HCT116 (cell line): ENCODE data around the gene RNF215. TPM values are rescaled to one million over a fixed set of nuclear protein-coding genes. Genes with fewer than 3 reads are reported as not detected.

Source experiments
- ATAC-seq: fragments of 200-7000 bp; cut with Tn5 transposase; 2 replicates; pipeline ENCODE4 v1.9.1; 2020; ENCODE audit warnings: mild to moderate bottlenecking, moderate library complexity
- BruUV-seq: library from RNA; stranded (reverse); fragments of 400-500 nt; replicated peaks from 2 replicates; lab custom pipeline; 2021; lab: Mats Ljungman, UMichigan
- CTCF ChIA-PET: fragments of 300-600 bp; sonication (Branson Sonifier 250); formaldehyde crosslinking; loops from one replicate; lab custom pipeline; 2021; ENCODE audit warnings: antibody characterized with exemption; lab: Charles Lee
- POLR2A ChIA-PET: fragments of 300-600, 350-600 bp; sonication (Branson Sonifier 250); formaldehyde crosslinking; loops from one replicate; lab custom pipeline; 2021; ENCODE audit warnings: antibody characterized with exemption; lab: Charles Lee
- RAD21 ChIA-PET, 2 experiments: fragments of 300-600 bp; sonication (Branson Sonifier 250); formaldehyde crosslinking; loops; one replicate each; lab custom pipeline; 2023; ENCODE audit warnings: low total read pairs in 2 of 2; ENCODE audit not compliant: uncharacterized antibody in 2 of 2, unreplicated experiment in 2 of 2, low non-redundant PET in 1 of 2; lab: Charles Lee
- DNase-seq: peaks from one replicate; pipeline ENCODE4 v3.0.0-alpha.2; 2010; ENCODE audit warnings: low read depth, low spot score
- H2AFZ ChIP-seq: fragments of 200-600 bp; shearing (Covaris generic), sonication (generic); 2 replicates; pipeline ENCODE4 v1.6.1; 2017; ENCODE audit warnings: low read depth, mixed run types, mixed read lengths, antibody characterized with exemption, low read length; ENCODE audit not compliant: poor library complexity, severe bottlenecking
- H3K27ac ChIP-seq: 2 replicates; pipeline ENCODE4 v1.5.1; 2012; ENCODE audit warnings: low read depth, low read length
- H3K27me3 ChIP-seq: fragments of 200-600 bp; sonication (generic); 2 replicates; pipeline ENCODE4 v1.6.1; 2016; ENCODE audit warnings: mixed run types, low read length, mixed read lengths; ENCODE audit not compliant: insufficient read depth
- H3K36me3 ChIP-seq, 2 experiments: fragments of 200-500 bp in 1 of 2; fragments of 200-600 bp in 1 of 2; sonication (Bioruptor generic) in 1 of 2; sonication (generic) in 1 of 2; 2 replicates each; pipeline versions ENCODE4 v1.5.1 to v1.6.1; 2014 to 2016; ENCODE audit warnings: low read length in 2 of 2, inconsistent platforms in 1 of 2, mixed read lengths in 1 of 2, mixed run types in 1 of 2; ENCODE audit not compliant: insufficient read depth in 2 of 2, control insufficient read depth in 1 of 2
- H3K4me1 ChIP-seq, 2 experiments: fragments of 200-600 bp in 1 of 2; sonication (generic) in 1 of 2; 2 replicates each; pipeline versions ENCODE4 v1.5.1 to v1.6.1; 2012 to 2017; ENCODE audit warnings: low read length in 2 of 2, inconsistent platforms in 1 of 2, mild to moderate bottlenecking in 1 of 2, mixed read lengths in 1 of 2, mixed run types in 1 of 2, moderate library complexity in 1 of 2; ENCODE audit not compliant: insufficient read depth in 2 of 2, control insufficient read depth in 1 of 2
- H3K4me2 ChIP-seq: fragments of 200-600 bp; sonication (generic); 2 replicates; pipeline ENCODE4 v1.6.1; 2017; ENCODE audit warnings: mixed run types, low read length, mixed read lengths
- H3K4me3 ChIP-seq, 2 experiments: fragments of 200-600 bp in 1 of 2; sonication (generic) in 1 of 2; replicated peaks in 1 of 2; 2 replicates each; pipeline ENCODE4 v1.5.1; 2011 to 2016; ENCODE audit warnings: low read length in 2 of 2, control low read depth in 1 of 2, low read depth in 1 of 2, mild to moderate bottlenecking in 1 of 2, mixed read lengths in 1 of 2, mixed run types in 1 of 2
- H3K79me2 ChIP-seq: fragments of 200-600 bp; sonication (generic); 2 replicates; pipeline ENCODE4 v1.6.1; 2017; ENCODE audit warnings: mild to moderate bottlenecking, mixed run types, low read length, moderate library complexity, mixed read lengths; ENCODE audit not compliant: insufficient read depth
- H3K9ac ChIP-seq: fragments of 200-600 bp; sonication (generic); 2 replicates; pipeline ENCODE4 v1.6.1; 2016; ENCODE audit warnings: low read length, mixed read lengths
- H3K9me2 ChIP-seq: fragments of 200-600 bp; sonication (generic), shearing (Covaris generic); 2 replicates; pipeline ENCODE4 v1.6.1; 2017; ENCODE audit warnings: mixed run types, mild to moderate bottlenecking, moderate library complexity; ENCODE audit not compliant: insufficient read depth
- H3K9me3 ChIP-seq, 2 experiments: fragments of 200-500 bp in 1 of 2; fragments of 200-600 bp in 1 of 2; sonication (Bioruptor generic) in 1 of 2; sonication (generic) in 1 of 2; 2 replicates each; pipeline ENCODE4 v1.6.1; 2014 to 2017; ENCODE audit warnings: low read length in 2 of 2, mixed read lengths in 2 of 2, inconsistent platforms in 1 of 2, low read depth in 1 of 2, mild to moderate bottlenecking in 1 of 2, mixed run types in 1 of 2, moderate library complexity in 1 of 2; ENCODE audit not compliant: control insufficient read depth in 1 of 2, insufficient read depth in 1 of 2
- H4K20me1 ChIP-seq: fragments of 200-600 bp; sonication (generic), shearing (Covaris generic); 2 replicates; pipeline ENCODE4 v1.6.1; 2017; ENCODE audit warnings: mixed run types, mild to moderate bottlenecking, moderate library complexity; ENCODE audit not compliant: insufficient read depth
- CEBPB ChIP-seq: IDR thresholded peaks from 2 replicates; pipeline ENCODE4 v1.6.1; 2012; ENCODE audit warnings: low read depth
- EGR1 ChIP-seq: IDR thresholded peaks from 2 replicates; pipeline ENCODE4 v1.6.1; 2012; ENCODE audit warnings: low read depth
- EZH2phosphoT487 ChIP-seq: fragments of 200-600 bp; IDR thresholded peaks from 2 replicates; pipeline ENCODE4 v1.6.1; 2018; ENCODE audit warnings: antibody characterized with exemption, borderline replicate concordance
- JUND ChIP-seq: IDR thresholded peaks from 2 replicates; pipeline ENCODE4 v1.6.1; 2012
- MAX ChIP-seq: IDR thresholded peaks from 2 replicates; pipeline ENCODE4 v1.6.1; 2012
- POLR2A ChIP-seq: IDR thresholded peaks from 2 replicates; pipeline ENCODE4 v1.7.0; 2011; ENCODE audit warnings: borderline replicate concordance; ENCODE audit not compliant: insufficient read depth, insufficient read length; ENCODE audit errors: extremely low read depth
- POLR2AphosphoS5 ChIP-seq: IDR thresholded peaks from 2 replicates; pipeline ENCODE4 v1.6.1; 2011; ENCODE audit warnings: mild to moderate bottlenecking, low read depth, low read length, moderate library complexity
- SIN3A ChIP-seq: IDR thresholded peaks from 2 replicates; pipeline ENCODE4 v1.6.1; 2012; ENCODE audit warnings: low read depth
- ZBTB33 ChIP-seq: IDR thresholded peaks from 2 replicates; pipeline ENCODE4 v1.6.1; 2011; ENCODE audit warnings: mild to moderate bottlenecking, low read length, moderate library complexity; ENCODE audit not compliant: insufficient replicate concordance; ENCODE audit errors: extremely low read depth
- ZFX ChIP-seq: fragments of 450-650 bp; IDR thresholded peaks from 2 replicates; pipeline ENCODE4 v1.6.1; 2017
- ZNF274 ChIP-seq: fragments of 200-500 bp; sonication (Bioruptor generic); IDR thresholded peaks from 2 replicates; pipeline ENCODE4 v1.6.1; 2014; ENCODE audit warnings: mild to moderate bottlenecking, low read depth, low read length, inconsistent platforms
- intact Hi-C: fragments of 100-400 bp; cut with micrococcal nuclease; formaldehyde crosslinking; loops from 2 replicates; pipeline ENCODE4 v1.10.0; 2022
- total RNA-seq: library from RNA; stranded (reverse); gene quantifications from one replicate; pipeline ENCODE4 v1.2.1, GENCODE V29; 2021; ENCODE audit not compliant: unreplicated experiment
- TF ChIP-seq, protein P1 (sequence below): IDR thresholded peaks from 2 replicates; pipeline ENCODE4 v1.6.1; 2012

Gene RNF215
- total RNA-seq, 1 experiment from 2014 or later = 20.2 TPM

DNA sequence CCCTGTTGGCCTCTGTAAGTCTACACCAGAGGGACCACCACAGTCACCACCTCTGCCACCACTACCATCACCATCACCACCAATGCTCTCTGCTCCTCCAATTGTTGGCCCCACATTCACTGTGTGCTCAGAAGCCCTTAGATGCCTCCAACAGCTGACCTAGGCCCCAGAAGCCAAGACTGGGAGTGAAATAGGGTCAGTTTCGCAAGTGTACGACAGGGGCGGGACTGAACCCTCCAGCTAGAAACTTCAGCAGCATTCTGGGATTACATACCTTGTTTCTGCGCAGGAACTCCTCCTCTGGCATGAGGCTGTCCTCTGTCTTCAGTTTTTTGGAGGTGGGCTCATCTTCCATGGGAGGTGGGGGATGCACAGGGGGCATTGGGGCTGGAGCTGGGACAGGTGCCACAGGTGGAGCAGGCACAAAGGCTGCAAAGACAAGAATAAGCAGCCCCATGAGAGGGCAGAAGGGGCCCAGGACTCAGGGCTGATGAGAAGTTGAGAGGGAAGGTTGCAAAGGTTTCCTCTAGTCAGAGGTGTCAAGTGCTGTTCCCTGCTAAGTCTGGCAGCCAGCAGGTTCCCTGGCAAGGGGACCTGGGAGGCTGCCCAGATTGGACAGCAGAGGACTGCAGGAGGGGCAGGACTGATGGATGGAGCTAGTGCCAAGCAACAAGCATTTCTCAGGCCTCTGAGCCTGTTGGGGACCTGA is 50.3 kb downstream of the RNF215 start:
- ChIA-PET RAD21 (no interaction called here), POLR2A (no interaction called here), CTCF (no interaction called here)
- Histone ChIP-seq H3K27ac (no peak overlapping the region), H3K9me2 (no peaks in the 10 kb centered on the region), H3K9me3 (no peaks in the 10 kb centered on the region), H3K4me2 (no peak overlapping the region), H2AFZ (no peak overlapping the region), H3K4me1 (no peaks in the 10 kb centered on the region), H3K27me3 (no peaks in the 10 kb centered on the region), H3K79me2 (no peaks in the 10 kb centered on the region), H3K36me3 (peaks cover 64 to 91% of the 10 kb centered on the region in 2 experiments), H4K20me1 (no peaks in the 10 kb centered on the region), H3K9ac (no peak overlapping the region), H3K4me3 (no peak overlapping the region)
- DNase-seq (no peak), ATAC-seq (no peak)
- TF ChIP-seq EGR1 = no peak
- TF ChIP-seq POLR2A = no peak
- TF ChIP-seq ZBTB33 = no peak
- no TSS peak for BruUV-seq
- intact Hi-C loops = no loop called here

DNA sequence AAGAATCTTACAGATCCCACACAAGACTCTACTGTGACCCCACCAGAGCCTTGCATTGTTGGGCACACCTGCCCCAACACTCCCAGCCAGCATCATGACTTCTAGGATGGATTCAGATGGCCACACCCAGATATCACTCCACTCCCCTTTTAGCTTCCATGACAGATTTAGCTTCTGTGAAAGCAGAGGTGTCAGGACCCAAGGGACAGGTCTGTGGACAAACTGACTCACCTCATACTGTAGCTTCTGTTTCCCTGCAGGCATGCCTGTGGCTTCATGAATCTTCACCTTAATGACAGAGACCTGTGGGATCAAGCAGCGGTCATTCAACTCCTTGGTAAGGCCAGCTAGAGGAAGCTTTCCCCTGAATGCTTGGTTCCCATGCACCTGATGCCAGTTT is 52.0 kb downstream of the RNF215 start:
- RAD21 ChIA-PET = no interaction called here
- no peak for ATAC-seq
- Histone ChIP-seq H2AFZ (no peak overlapping the region), H3K27me3 (no peaks in the 10 kb centered on the region), H3K4me1 (no peaks in the 10 kb centered on the region), H3K9me3 (no peaks in the 10 kb centered on the region), H4K20me1 (no peaks in the 10 kb centered on the region), H3K79me2 (no peaks in the 10 kb centered on the region), H3K9me2 (no peaks in the 10 kb centered on the region), H3K36me3 (peaks cover 52 to 80% of the 10 kb centered on the region in 2 experiments; a peak in 3 of 4 replicates), H3K4me2 (no peak overlapping the region), H3K4me3 (no peak overlapping the region), H3K9ac (no peak overlapping the region), H3K27ac (no peak overlapping the region)
- intact Hi-C loops = no loop called here
- TF ChIP-seq ZNF274 (no peak), JUND (no peak), ZFX (no peak), POLR2AphosphoS5 (no peak), MAX (no peak), CEBPB (no peak), EZH2phosphoT487 (no peak), SIN3A (no peak)
- TF ChIP-seq, protein P1, sequence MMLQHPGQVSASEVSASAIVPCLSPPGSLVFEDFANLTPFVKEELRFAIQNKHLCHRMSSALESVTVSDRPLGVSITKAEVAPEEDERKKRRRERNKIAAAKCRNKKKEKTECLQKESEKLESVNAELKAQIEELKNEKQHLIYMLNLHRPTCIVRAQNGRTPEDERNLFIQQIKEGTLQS = no peak
- no peak for DNase-seq
- CTCF ChIA-PET = no interaction called here
- POLR2A ChIA-PET = no interaction called here
- BruUV-seq = no TSS peak
